Nephron progenitor cell (in vitro differentiated cells): ENCODE data around the gene ATAD5.
"Not testable (repeated sequence)": the region's sequence is repeated elsewhere in the genome, so short reads cannot be mapped to it uniquely, and the experiment has no call there.

Experiments
- DNase-seq: peaks from one replicate; pipeline ENCODE4 v3.0.0; 2021
- H3K27ac Mint-ChIP-seq: 2 replicates; pipeline ENCODE4 v1.8.0; 2021; ENCODE audit warnings: mild to moderate bottlenecking, moderate library complexity, mixed read lengths
- H3K27me3 Mint-ChIP-seq: 2 replicates; pipeline ENCODE4 v1.8.0; 2021; ENCODE audit warnings: mild to moderate bottlenecking, low read depth, mixed read lengths; ENCODE audit not compliant: poor library complexity
- H3K36me3 Mint-ChIP-seq: 2 replicates; pipeline ENCODE4 v1.8.0; 2021; ENCODE audit warnings: low read depth, mixed read lengths
- H3K4me1 Mint-ChIP-seq: 2 replicates; pipeline ENCODE4 v1.8.0; 2021; ENCODE audit warnings: mixed read lengths
- H3K4me3 Mint-ChIP-seq: 2 replicates; pipeline ENCODE4 v1.8.0; 2021; ENCODE audit warnings: mild to moderate bottlenecking, moderate library complexity, mixed read lengths
- H3K9me3 Mint-ChIP-seq: 2 replicates; pipeline ENCODE4 v1.8.0; 2021; ENCODE audit warnings: mild to moderate bottlenecking, moderate library complexity, mixed read lengths
- CTCF ChIP-seq: fragments of 200-600 bp; sonication (generic); IDR thresholded peaks from 2 replicates; pipeline ENCODE4 v1.5.0; 2021; ENCODE audit warnings: antibody characterized with exemption

The ATAD5 gene

GRCh38 chr17:30821871-30822723, 9.7 kb upstream of the ATAD5 start:
- peak overlapping the region; percentile 59 for H3K4me3 Mint-ChIP-seq
- TF ChIP-seq CTCF: no peak
- peaks cover 12% of the 10 kb centered on the region for H3K36me3 Mint-ChIP-seq
- H3K4me1 Mint-ChIP-seq: peaks cover 25% of the 10 kb centered on the region
- DNase-seq: no peak
- no peak overlapping the region for H3K27ac Mint-ChIP-seq
- no peaks in the 10 kb centered on the region for H3K9me3 Mint-ChIP-seq
- no peaks in the 10 kb centered on the region for H3K27me3 Mint-ChIP-seq

GRCh38 chr17:30822919-30823318, 8.8 kb upstream of the ATAD5 start:
- DNase-seq, H3K9me3 Mint-ChIP-seq: not testable (repeated sequence)

GRCh38 chr17:30823421-30823820, 8.3 kb upstream of the ATAD5 start:
- peak overlapping the region; percentile 95 for H3K4me3 Mint-ChIP-seq
- no peak for TF ChIP-seq CTCF
- H3K4me1 Mint-ChIP-seq: peaks cover 25% of the 10 kb centered on the region
- H3K9me3 Mint-ChIP-seq: no peaks in the 10 kb centered on the region
- H3K27me3 Mint-ChIP-seq: no peaks in the 10 kb centered on the region
- H3K27ac Mint-ChIP-seq: peak overlapping the region; percentile 58
- no peak for DNase-seq
- H3K36me3 Mint-ChIP-seq: peaks cover 10% of the 10 kb centered on the region

More at GRCh38 chr17:30822919-30823318, 8.8 kb upstream of the ATAD5 start:
- H3K27ac Mint-ChIP-seq, H3K4me3 Mint-ChIP-seq, H3K27me3 Mint-ChIP-seq: not testable (repeated sequence)
- Mint-ChIP-seq H3K4me1 (peaks cover 25% of the 10 kb centered on the region), H3K36me3 (peaks cover 11% of the 10 kb centered on the region)

GRCh38 chr17:30824002-30824355, 7.8 kb upstream of the ATAD5 start:
- H3K9me3 Mint-ChIP-seq: no peaks in the 10 kb centered on the region
- H3K4me1 Mint-ChIP-seq: peaks cover 25% of the 10 kb centered on the region
- no peak for TF ChIP-seq CTCF
- H3K4me3 Mint-ChIP-seq: peak overlapping the region; percentile 95
- H3K27ac Mint-ChIP-seq: peak overlapping the region; percentile 58
- H3K27me3 Mint-ChIP-seq: no peaks in the 10 kb centered on the region
- DNase-seq: peak; percentile 36
- H3K36me3 Mint-ChIP-seq: peaks cover 4% of the 10 kb centered on the region

GRCh38 chr17:30824356-30825145, 7.2 kb upstream of the ATAD5 start, which contains the start of gene CRLF3:
Gene CRLF3, minus strand, starts transcription at chr17:30824692. Its CDS starts 41 bp downstream, at chr17:30824651.
- peak; percentile 91 for DNase-seq
- Mint-ChIP-seq H3K27ac (peak within 1 kb of the TSS; percentile 66), H3K4me1 (peaks cover 25% of the 10 kb centered on the region), H3K9me3 (no peaks in the 10 kb centered on the region), H3K27me3 (no peaks in the 10 kb centered on the region), H3K4me3 (peak within 1 kb of the TSS; percentile 95), H3K36me3 (no peaks in the 10 kb centered on the region)
- TF ChIP-seq CTCF: peak; percentile 10

GRCh38 chr17:30827082-30827481, 4.7 kb upstream of the ATAD5 start:
- no peak overlapping the region for H3K27ac Mint-ChIP-seq
- H3K36me3 Mint-ChIP-seq: no peaks in the 10 kb centered on the region
- no peaks in the 10 kb centered on the region for H3K27me3 Mint-ChIP-seq

More at GRCh38 chr17:30827082-30827481, 4.7 kb upstream of the ATAD5 start:
- Mint-ChIP-seq H3K4me3 (no peak overlapping the region), H3K4me1 (peaks cover 33% of the 10 kb centered on the region), H3K9me3 (no peaks in the 10 kb centered on the region)
- no peak for DNase-seq
- TF ChIP-seq CTCF: no peak
